HepG2 (cell line): ENCODE measurements around the gene ZFP36L2. TPM values are rescaled to one million over a fixed set of nuclear protein-coding genes. Genes with fewer than 3 reads are reported as not detected.

Experiments used
- ARHGAP35 ChIP-seq: sonication (generic); formaldehyde crosslinking; IDR thresholded peaks from 2 replicates; pipeline ENCODE4 v1.9.0; 2022; ENCODE audit warnings: mild to moderate bottlenecking, inconsistent platforms, moderate library complexity, missing genetic modification reagents, borderline replicate concordance
- ARID4A ChIP-seq: sonication (generic); formaldehyde crosslinking; IDR thresholded peaks from 2 replicates; pipeline ENCODE4 v1.5.0; 2020; ENCODE audit warnings: mild to moderate bottlenecking, missing genetic modification reagents, borderline replicate concordance
- CSRNP2 ChIP-seq: sonication (generic); formaldehyde crosslinking; conservative IDR thresholded peaks from 2 replicates; pipeline ENCODE4 v1.8.0; 2022; ENCODE audit warnings: low read depth, missing genetic modification reagents
- ETV5 ChIP-seq: IDR thresholded peaks from 2 replicates; pipeline ENCODE4 v1.6.1; 2018; ENCODE audit warnings: missing biosample characterization, missing genetic modification reagents, inconsistent platforms, borderline replicate concordance
- GABPA ChIP-seq, 2 experiments: IDR thresholded peaks; 2 replicates each; pipeline ENCODE4 v1.6.1; 2011 to 2016; ENCODE audit warnings: low read depth in 2 of 2, low read length in 1 of 2, missing biosample characterization in 1 of 2, missing genetic modification characterization in 1 of 2
- HNF4G ChIP-seq, 2 experiments: sonication (generic) in 1 of 2; formaldehyde crosslinking in 1 of 2; IDR thresholded peaks; 2 replicates each; pipeline versions ENCODE4 v1.4.0 to v1.6.1; 2011 to 2020; ENCODE audit warnings: borderline replicate concordance in 2 of 2, low read depth in 2 of 2, mild to moderate bottlenecking in 2 of 2, low read length in 1 of 2, missing genetic modification reagents in 1 of 2, moderate library complexity in 1 of 2
- MTA3 ChIP-seq: sonication (generic); formaldehyde crosslinking; IDR thresholded peaks from 2 replicates; pipeline ENCODE4 v1.4.0; 2020; ENCODE audit warnings: missing genetic modification reagents
- PRDM15 ChIP-seq: sonication (generic); formaldehyde crosslinking; IDR thresholded peaks from 2 replicates; pipeline ENCODE4 v1.4.0; 2020; ENCODE audit warnings: missing genetic modification reagents
- SALL1 ChIP-seq: sonication (generic); formaldehyde crosslinking; IDR thresholded peaks from 2 replicates; pipeline ENCODE4 v1.8.0; 2022; ENCODE audit warnings: mild to moderate bottlenecking, missing genetic modification reagents
- SRF ChIP-seq: IDR thresholded peaks from 2 replicates; pipeline ENCODE4 v1.6.1; 2011; ENCODE audit warnings: mild to moderate bottlenecking, low read depth, low read length, moderate library complexity
- TAF15 ChIP-seq: fragments of 200-400 bp; formaldehyde crosslinking; IDR thresholded peaks from one replicate; pipeline ENCODE4 v1.6.1; 2018; ENCODE audit warnings: mild to moderate bottlenecking, low read depth, low read length; ENCODE audit not compliant: poor library complexity, severe bottlenecking
- TERF1 ChIP-seq: sonication (generic); formaldehyde crosslinking; IDR thresholded peaks from 2 replicates; pipeline ENCODE4 v1.8.0; 2022; ENCODE audit warnings: mild to moderate bottlenecking, missing genetic modification reagents, moderate library complexity
- ZNF124 ChIP-seq: sonication (generic); formaldehyde crosslinking; IDR thresholded peaks from 2 replicates; pipeline ENCODE4 v1.4.0; 2020; ENCODE audit warnings: missing genetic modification reagents
- ZNF441 ChIP-seq: sonication (generic); formaldehyde crosslinking; IDR thresholded peaks from 2 replicates; pipeline ENCODE4 v1.7.0; 2021; ENCODE audit warnings: missing genetic modification reagents, borderline replicate concordance
- polyA plus RNA-seq, 8 experiments: library from polyadenylated mRNA; depleted of rRNA in 3 of 8; stranded (reverse) in 7 of 8; unstranded in 1 of 8; fragments of >200 nt; fragmentation: Illumina TruSeq in 4 of 8; extraction: Trizol in 4 of 8; gene quantifications; 2 replicates each; pipeline versions ENCODE4 v1.2.1 to v1.2.3, GENCODE V29; 2011 to 2016; ENCODE audit warnings: low read depth in 4 of 8, missing spikeins in 1 of 8, mixed read lengths in 1 of 8; ENCODE audit not compliant: insufficient read depth in 1 of 8
- total RNA-seq, 5 experiments: library from RNA; depleted of rRNA; stranded (reverse); fragments of >200 nt; fragmentation: Illumina TruSeq; extraction: Trizol; gene quantifications; 2 replicates each; pipeline ENCODE4 v1.2.3, GENCODE V29; 2016; ENCODE audit warnings: low read depth in 1 of 5

Gene ZFP36L2
- total and polyA plus RNA-seq, 2 of the 13 experiments (the other 11 are each of a cell fraction or from before 2014, with no cell fraction given): 11.2 to 21.8 TPM

- TF ChIP-seq CSRNP2 (CRISPR knock-in tag): no peak
- no peak for TF ChIP-seq TERF1 (CRISPR knock-in tag)
- TF ChIP-seq MTA3: no peak
- 0 out of 2 replicates have a peak, but pooled peaks have one; percentile 5 for TF ChIP-seq SALL1 (CRISPR knock-in tag)
- TF ChIP-seq PRDM15 (CRISPR knock-in tag): peak; percentile 46; the same call in 1 of the 2 replicates
- no peak for TF ChIP-seq TAF15
- TF ChIP-seq SRF: no peak
- no peak for TF ChIP-seq ETV5
- TF ChIP-seq ZNF441: no peak
- TF ChIP-seq ZNF124: no peak
- TF ChIP-seq ARHGAP35: no peak
- no peak for TF ChIP-seq ARID4A (CRISPR knock-in tag)
- TF ChIP-seq GABPA (IDR thresholded peaks at IDR 0.05; ENCODE audit: low read depth, low read length): no peak
- TF ChIP-seq GABPA (CRISPR knock-in tag; IDR thresholded peaks at IDR 0.05; ENCODE audit: low read depth): no peak
- no peak for TF ChIP-seq HNF4G (IDR thresholded peaks at IDR 0.05; ENCODE audit: borderline replicate concordance, low read depth, low read length)
- no peak for TF ChIP-seq HNF4G (CRISPR knock-in tag; IDR thresholded peaks at IDR 0.05; ENCODE audit: borderline replicate concordance, low read depth)
Measured at GRCh38 chr2:43228756-43229659, 2.6 kb upstream of the ZFP36L2 start (continued).
